H9 (cell line): ENCODE results near the gene YPEL3. TPM values are rescaled to one million over a fixed set of nuclear protein-coding genes. Genes with fewer than 3 reads are reported as not detected.
A peak's percentile ranks its signal among the peaks of the same experiment; 100 is the strongest.

Source experiments
- DNase-seq: peaks from one replicate; pipeline ENCODE4 v3.0.0-alpha.2; 2017
- H2AFZ ChIP-seq: one replicate; pipeline ENCODE4 v1.6.1; 2013; ENCODE audit warnings: mild to moderate bottlenecking, low read length, control low read depth, moderate library complexity
- H2AK5ac ChIP-seq: 2 replicates; pipeline ENCODE4 v1.6.1; 2013; ENCODE audit warnings: low read length, control low read depth, mixed read lengths; ENCODE audit not compliant: insufficient read length
- H2BK120ac ChIP-seq: one replicate; pipeline ENCODE4 v1.6.1; 2013; ENCODE audit warnings: low read depth, mild to moderate bottlenecking, low read length, control low read depth, inconsistent platforms; ENCODE audit not compliant: poor library complexity, severe bottlenecking
- H2BK12ac ChIP-seq: 2 replicates; pipeline ENCODE4 v1.6.1; 2013; ENCODE audit warnings: low read length, control low read depth, mixed read lengths, low read depth; ENCODE audit not compliant: insufficient read length
- H2BK15ac ChIP-seq: 2 replicates; pipeline ENCODE4 v1.6.1; 2013; ENCODE audit warnings: low read depth, low read length, control low read depth
- H2BK20ac ChIP-seq: one replicate; pipeline ENCODE4 v1.6.1; 2013; ENCODE audit warnings: low read depth, mild to moderate bottlenecking, low read length, control low read depth, inconsistent platforms; ENCODE audit not compliant: poor library complexity, severe bottlenecking
- H2BK5ac ChIP-seq: 2 replicates; pipeline ENCODE4 v1.6.1; 2013; ENCODE audit warnings: low read length, control low read depth, mixed read lengths; ENCODE audit not compliant: insufficient read length
- H3K14ac ChIP-seq: 2 replicates; pipeline ENCODE4 v1.6.1; 2013; ENCODE audit warnings: low read length, control low read depth; ENCODE audit not compliant: insufficient read depth
- H3K18ac ChIP-seq: 2 replicates; pipeline ENCODE4 v1.6.1; 2013; ENCODE audit warnings: low read depth, mild to moderate bottlenecking, mixed read lengths, low read length, control low read depth; ENCODE audit not compliant: insufficient read length
- H3K23ac ChIP-seq: 2 replicates; pipeline ENCODE4 v1.6.1; 2013; ENCODE audit warnings: low read length, control low read depth, mixed read lengths, low read depth; ENCODE audit not compliant: insufficient read length
- H3K23me2 ChIP-seq: 2 replicates; pipeline ENCODE4 v1.6.1; 2013; ENCODE audit warnings: low read depth, mild to moderate bottlenecking, mixed read lengths, low read length, control low read depth; ENCODE audit not compliant: insufficient read length, poor library complexity, severe bottlenecking
- H3K27ac ChIP-seq: 2 replicates; pipeline ENCODE4 v1.5.1; 2013; ENCODE audit warnings: low read length, control low read depth, mixed read lengths, low read depth; ENCODE audit not compliant: insufficient read length
- H3K27me3 ChIP-seq: 2 replicates; pipeline ENCODE4 v1.6.1; 2013; ENCODE audit warnings: low read length, control low read depth, inconsistent platforms; ENCODE audit not compliant: insufficient read depth
- H3K4ac ChIP-seq: 2 replicates; pipeline ENCODE4 v1.6.1; 2013; ENCODE audit warnings: low read depth, mild to moderate bottlenecking, control low read depth, inconsistent platforms, low read length, moderate library complexity
- H3K4me1 ChIP-seq: 2 replicates; pipeline ENCODE4 v1.6.1; 2013; ENCODE audit warnings: low read length, control low read depth, inconsistent platforms; ENCODE audit not compliant: insufficient read depth
- H3K4me2 ChIP-seq: 2 replicates; pipeline ENCODE4 v1.6.1; 2013; ENCODE audit warnings: low read length, control low read depth, mixed read lengths; ENCODE audit not compliant: insufficient read length, insufficient read depth
- H3K56ac ChIP-seq: 2 replicates; pipeline ENCODE4 v1.6.1; 2013; ENCODE audit warnings: low read depth, mild to moderate bottlenecking, mixed read lengths, low read length, control low read depth; ENCODE audit not compliant: insufficient read length
- H3K79me1 ChIP-seq: 2 replicates; pipeline ENCODE4 v1.6.1; 2013; ENCODE audit warnings: low read depth, mild to moderate bottlenecking, moderate library complexity, low read length, control low read depth, inconsistent platforms; ENCODE audit not compliant: insufficient read depth, poor library complexity, severe bottlenecking
- H3K79me2 ChIP-seq: 2 replicates; pipeline ENCODE4 v1.6.1; 2013; ENCODE audit warnings: low read length, control low read depth, inconsistent platforms; ENCODE audit not compliant: insufficient read depth
- H3K9ac ChIP-seq: 2 replicates; pipeline ENCODE4 v1.6.1; 2013; ENCODE audit warnings: low read length, control low read depth, mixed read lengths; ENCODE audit not compliant: insufficient read length; ENCODE audit errors: extremely low read depth
- H3K9me3 ChIP-seq: one replicate; pipeline ENCODE4 v1.6.1; 2013; ENCODE audit warnings: low read depth, low read length, inconsistent platforms; ENCODE audit not compliant: control insufficient read depth
- H3T11ph ChIP-seq: one replicate; pipeline ENCODE4 v1.6.1; 2013; ENCODE audit warnings: mild to moderate bottlenecking, low read length, control low read depth, inconsistent platforms
- H4K20me1 ChIP-seq: one replicate; pipeline ENCODE4 v1.6.1; 2013; ENCODE audit not compliant: control insufficient read depth, insufficient read length, insufficient read depth
- H4K5ac ChIP-seq: 2 replicates; pipeline ENCODE4 v1.6.1; 2013; ENCODE audit warnings: low read depth, mild to moderate bottlenecking, mixed read lengths, low read length, control low read depth; ENCODE audit not compliant: insufficient read length
- H4K8ac ChIP-seq: replicated peaks from 2 replicates; pipeline ENCODE4 v1.6.1; 2013; ENCODE audit warnings: low read length, control low read depth, mixed read lengths, low read depth; ENCODE audit not compliant: insufficient read length
- H4K91ac ChIP-seq: 2 replicates; pipeline ENCODE4 v1.6.1; 2013; ENCODE audit warnings: low read depth, mild to moderate bottlenecking, moderate library complexity, mixed read lengths, low read length, control low read depth; ENCODE audit not compliant: insufficient read length
- H3K27ac Mint-ChIP-seq, 3 experiments: 2 replicates in 2 of 3; 3 replicates in 1 of 3; pipeline ENCODE4 v1.8.0; 2020 to 2021; ENCODE audit warnings: mixed read lengths in 3 of 3, mild to moderate bottlenecking in 1 of 3, moderate library complexity in 1 of 3
- H3K27me3 Mint-ChIP-seq: 2 replicates; pipeline ENCODE4 v1.8.0; 2021; ENCODE audit warnings: low read depth, mild to moderate bottlenecking, moderate library complexity, mixed read lengths
- H3K36me3 Mint-ChIP-seq, 3 experiments: 2 replicates in 2 of 3; 3 replicates in 1 of 3; pipeline ENCODE4 v1.8.0; 2020 to 2021; ENCODE audit warnings: low read depth in 3 of 3, mixed read lengths in 3 of 3; ENCODE audit not compliant: insufficient read depth in 1 of 3
- H3K4me1 Mint-ChIP-seq, 2 experiments: 2 replicates each; pipeline ENCODE4 v1.8.0; 2020; ENCODE audit warnings: mixed read lengths in 2 of 2
- H3K4me3 Mint-ChIP-seq, 2 experiments: 2 replicates in 1 of 2; 3 replicates in 1 of 2; pipeline ENCODE4 v1.8.0; 2020 to 2021; ENCODE audit warnings: mild to moderate bottlenecking in 2 of 2, mixed read lengths in 2 of 2, moderate library complexity in 1 of 2
- H3K9me3 Mint-ChIP-seq, 2 experiments: 2 replicates in 1 of 2; 3 replicates in 1 of 2; pipeline ENCODE4 v1.8.0; 2020; ENCODE audit warnings: mild to moderate bottlenecking in 2 of 2, mixed read lengths in 2 of 2, moderate library complexity in 1 of 2
- WGBS: extraction: QIAGEN DNeasy Blood & Tissue Kit; methylation state at CpG from one replicate; pipeline ENCODE4 v1.1.7; 2013; ENCODE audit warnings: missing lambda C conversion rate, low lambda C conversion rate, mixed read lengths; ENCODE audit not compliant: insufficient read length; ENCODE audit errors: extremely low coverage; 5-methylcytosine and 5-hydroxymethylcytosine counted together
- total RNA-seq: library from RNA; stranded (reverse); gene quantifications from 2 replicates; pipeline ENCODE4 v1.2.1, GENCODE V29; 2021
- TF ChIP-seq, protein P1 (sequence below): fragments of 200-600 bp; sonication (generic); conservative IDR thresholded peaks from 3 replicates; pipeline ENCODE4 v1.8.0; 2021; ENCODE audit warnings: antibody characterized with exemption, mild to moderate bottlenecking

Gene YPEL3
- total RNA-seq, 1 experiment from 2014 or later: 27.5 TPM

DNA sequence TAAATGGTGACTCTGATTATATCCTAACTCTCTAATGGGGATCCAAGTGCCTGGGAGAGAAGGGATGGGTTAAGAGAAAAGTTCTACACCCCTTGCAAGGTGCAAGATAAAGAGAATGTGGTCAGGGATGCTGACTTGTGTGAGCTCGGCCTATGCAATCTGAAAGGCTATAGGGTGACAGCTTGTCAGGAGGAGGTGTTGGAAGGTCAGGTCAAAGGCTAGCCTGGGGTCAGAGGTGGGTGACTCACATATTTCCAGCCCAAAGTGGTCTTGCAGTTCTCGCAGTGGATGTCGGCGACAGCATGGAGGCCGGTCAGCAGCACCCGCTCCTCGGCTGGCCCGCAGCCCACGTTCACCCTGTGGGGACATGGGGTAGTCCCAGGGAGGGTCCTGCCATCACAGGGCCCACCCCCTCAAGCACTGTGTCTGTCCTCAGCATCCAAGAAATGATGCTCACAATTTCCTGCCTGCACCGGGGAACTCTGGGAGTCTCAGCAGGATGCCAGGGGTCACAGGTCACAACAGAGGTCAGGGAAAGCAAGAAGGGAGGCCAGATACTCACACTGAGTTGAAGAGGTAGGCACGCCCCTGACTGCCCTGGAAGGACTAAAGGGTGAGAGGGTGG, 1.4 kb downstream of the YPEL3 start:
- H3K23ac ChIP-seq: no peak overlapping the region
- no peak overlapping the region for H2BK12ac ChIP-seq
- Mint-ChIP-seq H3K27me3 (peaks cover 6% of the 10 kb centered on the region), H3K27ac (peak overlapping the region in 1 of 3 experiments; percentile 76; a peak in 1 of 7 replicates), H3K36me3 (peaks cover 28 to 35% (median 29%) of the 10 kb centered on the region in 3 experiments), H3K4me1 (peaks cover 25 to 28% of the 10 kb centered on the region in 2 experiments), H3K4me3 (peak overlapping the region; percentile 70 to 82), H3K9me3 (peaks cover 21 to 23% of the 10 kb centered on the region in 2 experiments)
- no peak overlapping the region for H3K4ac ChIP-seq
- H3K23me2 ChIP-seq: peaks cover 13% of the 10 kb centered on the region
- no peaks in the 10 kb centered on the region for H3K9me3 ChIP-seq
- H2AFZ ChIP-seq: no peak overlapping the region
- DNase-seq: no peak
- no peak overlapping the region for H3T11ph ChIP-seq
- H2BK20ac ChIP-seq: no peak overlapping the region
- H3K4me1 ChIP-seq: no peaks in the 10 kb centered on the region
- H3K9ac ChIP-seq: no peak overlapping the region
- no peak overlapping the region for H3K18ac ChIP-seq
- no peaks in the 10 kb centered on the region for H3K27me3 ChIP-seq
- H2BK5ac ChIP-seq: no peak overlapping the region
- H2BK15ac ChIP-seq: no peak overlapping the region
- H3K79me2 ChIP-seq: peaks cover 12% of the 10 kb centered on the region; the same call in 1 of the 2 replicates
- no CpG with 5 or more reads among the region's 11 CpGs for whole genome bisulfite sequencing
- H2AK5ac ChIP-seq: no peak overlapping the region
- H3K27ac ChIP-seq: no peak overlapping the region
- no peak overlapping the region for H4K5ac ChIP-seq
- no peak overlapping the region for H3K4me2 ChIP-seq
- H3K56ac ChIP-seq: no peak overlapping the region
- H3K14ac ChIP-seq: no peak overlapping the region
- no peak overlapping the region for H2BK120ac ChIP-seq
- no peaks in the 10 kb centered on the region for H3K79me1 ChIP-seq
- H4K20me1 ChIP-seq: no peaks in the 10 kb centered on the region
- H4K8ac ChIP-seq: no peak overlapping the region
- H4K91ac ChIP-seq: no peak overlapping the region
- TF ChIP-seq, protein P1, sequence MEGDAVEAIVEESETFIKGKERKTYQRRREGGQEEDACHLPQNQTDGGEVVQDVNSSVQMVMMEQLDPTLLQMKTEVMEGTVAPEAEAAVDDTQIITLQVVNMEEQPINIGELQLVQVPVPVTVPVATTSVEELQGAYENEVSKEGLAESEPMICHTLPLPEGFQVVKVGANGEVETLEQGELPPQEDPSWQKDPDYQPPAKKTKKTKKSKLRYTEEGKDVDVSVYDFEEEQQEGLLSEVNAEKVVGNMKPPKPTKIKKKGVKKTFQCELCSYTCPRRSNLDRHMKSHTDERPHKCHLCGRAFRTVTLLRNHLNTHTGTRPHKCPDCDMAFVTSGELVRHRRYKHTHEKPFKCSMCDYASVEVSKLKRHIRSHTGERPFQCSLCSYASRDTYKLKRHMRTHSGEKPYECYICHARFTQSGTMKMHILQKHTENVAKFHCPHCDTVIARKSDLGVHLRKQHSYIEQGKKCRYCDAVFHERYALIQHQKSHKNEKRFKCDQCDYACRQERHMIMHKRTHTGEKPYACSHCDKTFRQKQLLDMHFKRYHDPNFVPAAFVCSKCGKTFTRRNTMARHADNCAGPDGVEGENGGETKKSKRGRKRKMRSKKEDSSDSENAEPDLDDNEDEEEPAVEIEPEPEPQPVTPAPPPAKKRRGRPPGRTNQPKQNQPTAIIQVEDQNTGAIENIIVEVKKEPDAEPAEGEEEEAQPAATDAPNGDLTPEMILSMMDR: no peak
